Measurements from ENCODE around the gene KLHL30. TPM values are rescaled to one million over a fixed set of nuclear protein-coding genes. Genes with fewer than 3 reads are reported as not detected.

The KLHL30 gene
- total and polyA plus RNA-seq, 2 experiments from 2014 or later = 0.07 TPM; not detected in 1

- DNase-seq (ENCODE audit: low spot score) = no peak
- H3K4me1 ChIP-seq (ENCODE audit: insufficient read depth) = no peaks in the 10 kb centered on the region
- H3K4me2 ChIP-seq = no peak overlapping the region
- no peaks in the 10 kb centered on the region for H3K36me3 Mint-ChIP-seq (ENCODE audit: low read depth)
- H3K27ac ChIP-seq (ENCODE audit: low read depth) = no peak overlapping the region
- no peak overlapping the region for H2AFZ ChIP-seq
- H3K27ac Mint-ChIP-seq = no peak overlapping the region
- H3K79me2 ChIP-seq (replicated peaks; ENCODE audit: insufficient read depth) = no peaks in the 10 kb centered on the region
- no peaks in the 10 kb centered on the region; the same call in 2 of the 3 replicates for H3K4me1 Mint-ChIP-seq
- no peak for ATAC-seq
- H3K36me3 ChIP-seq (ENCODE audit: insufficient read depth) = no peaks in the 10 kb centered on the region
- TF ChIP-seq ZNF114 (CRISPR knock-in tag; IDR thresholded peaks at IDR 0.05) = no peak
- TF ChIP-seq ZNF331 (CRISPR knock-in tag; IDR thresholded peaks at IDR 0.05; ENCODE audit: low read depth) = no peak
- TF ChIP-seq STAT1 (IDR thresholded peaks at IDR 0.05; ENCODE audit: unreplicated experiment) = no peak
- TF ChIP-seq JUNB (IDR thresholded peaks at IDR 0.05; ENCODE audit: unreplicated experiment) = no peak
- no peaks in the 10 kb centered on the region for H3F3A ChIP-seq (replicated peaks; ENCODE audit: low read depth)
- H3K9me2 ChIP-seq (ENCODE audit: insufficient read depth) = no peaks in the 10 kb centered on the region
- H3K4me3 ChIP-seq = no peak overlapping the region
- H4K20me1 ChIP-seq (replicated peaks; ENCODE audit: insufficient read depth) = no peaks in the 10 kb centered on the region
- H3K4me3 Mint-ChIP-seq = no peak overlapping the region
- peaks cover 3% of the 10 kb centered on the region for H3K27me3 Mint-ChIP-seq (ENCODE audit: insufficient read depth, low read depth, poor library complexity)
- H3K27me3 ChIP-seq (ENCODE audit: insufficient read depth) = no peaks in the 10 kb centered on the region
- H3K9me3 Mint-ChIP-seq = no peaks in the 10 kb centered on the region
Observed at GRCh38 chr2:238144262-238144661, 5.8 kb downstream of the KLHL30 start.

- no peak overlapping the region for H3K4me3 Mint-ChIP-seq
- H2AFZ ChIP-seq = no peak overlapping the region
- no peak for ATAC-seq
- TF ChIP-seq JUNB (IDR thresholded peaks at IDR 0.05; ENCODE audit: unreplicated experiment) (no peak), POLR2AphosphoS5 (IDR thresholded peaks at IDR 0.05; ENCODE audit: low read depth) (no peak), EZH2phosphoT487 (IDR thresholded peaks at IDR 0.05; ENCODE audit: unreplicated experiment) (no peak), CTCF (conservative IDR thresholded peaks at IDR 0.05; ENCODE audit: low read depth in 2 of 2) (no peak), ZNF114 (CRISPR knock-in tag; IDR thresholded peaks at IDR 0.05) (no peak), ZNF462 (CRISPR knock-in tag; IDR thresholded peaks at IDR 0.05) (no peak), ETS1 (IDR thresholded peaks at IDR 0.05) (no peak), STAT1 (IDR thresholded peaks at IDR 0.05; ENCODE audit: unreplicated experiment) (no peak)
Observed at GRCh38 chr2:238145046-238145445, 6.6 kb downstream of the KLHL30 start.

More at GRCh38 chr2:238145046-238145445, 6.6 kb downstream of the KLHL30 start:
- no peaks in the 10 kb centered on the region for H3K36me3 Mint-ChIP-seq (ENCODE audit: low read depth)
- Histone ChIP-seq H3K27ac (ENCODE audit: low read depth) (no peak overlapping the region), H3K36me3 (ENCODE audit: insufficient read depth) (no peaks in the 10 kb centered on the region), H4K20me1 (replicated peaks; ENCODE audit: insufficient read depth) (no peaks in the 10 kb centered on the region), H3K4me1 (ENCODE audit: insufficient read depth) (no peaks in the 10 kb centered on the region), H3F3A (replicated peaks; ENCODE audit: low read depth) (no peaks in the 10 kb centered on the region), H3K9me2 (ENCODE audit: insufficient read depth) (no peaks in the 10 kb centered on the region), H3K4me2 (no peak overlapping the region), H3K79me2 (replicated peaks; ENCODE audit: insufficient read depth) (no peaks in the 10 kb centered on the region), H3K27me3 (ENCODE audit: insufficient read depth) (no peaks in the 10 kb centered on the region), H3K4me3 (no peak overlapping the region)
- no peaks in the 10 kb centered on the region; the same call in 2 of the 3 replicates for H3K4me1 Mint-ChIP-seq
- H3K27me3 Mint-ChIP-seq (ENCODE audit: insufficient read depth, low read depth, poor library complexity) = peaks cover 3% of the 10 kb centered on the region
- H3K27ac Mint-ChIP-seq = no peak overlapping the region
- DNase-seq (ENCODE audit: low spot score) = no peak
- H3K9me3 Mint-ChIP-seq = no peaks in the 10 kb centered on the region
